Astrocyte of the cerebellum (primary cell): ENCODE results near the gene DAAM1.

ENCODE experiments used
- DNase-seq: peaks from one replicate; pipeline ENCODE4 v3.0.0-alpha.2; 2011; ENCODE audit warnings: low read depth
- H3K4me3 ChIP-seq: 2 replicates; pipeline ENCODE4 v1.5.1; 2011; ENCODE audit warnings: mild to moderate bottlenecking, low read depth, low read length, moderate library complexity
- in situ Hi-C: cut with HindIII; loops from 2 replicates; pipeline ENCODE4 v1.10.0; 2017; ENCODE audit warnings: low sequenced_read_pairs
- TF ChIP-seq, protein P1 (sequence below): IDR thresholded peaks from 2 replicates; pipeline ENCODE4 v1.5.1; 2012; ENCODE audit warnings: low read length, low read depth, moderate library complexity, mild to moderate bottlenecking; ENCODE audit errors: missing control alignments

DAAM1 gene

GRCh38 chr14:59371771-59372170, 183.3 kb downstream of the DAAM1 start:
- no peak overlapping the region for H3K4me3 ChIP-seq
- no peak for DNase-seq
- TF ChIP-seq, protein P1, sequence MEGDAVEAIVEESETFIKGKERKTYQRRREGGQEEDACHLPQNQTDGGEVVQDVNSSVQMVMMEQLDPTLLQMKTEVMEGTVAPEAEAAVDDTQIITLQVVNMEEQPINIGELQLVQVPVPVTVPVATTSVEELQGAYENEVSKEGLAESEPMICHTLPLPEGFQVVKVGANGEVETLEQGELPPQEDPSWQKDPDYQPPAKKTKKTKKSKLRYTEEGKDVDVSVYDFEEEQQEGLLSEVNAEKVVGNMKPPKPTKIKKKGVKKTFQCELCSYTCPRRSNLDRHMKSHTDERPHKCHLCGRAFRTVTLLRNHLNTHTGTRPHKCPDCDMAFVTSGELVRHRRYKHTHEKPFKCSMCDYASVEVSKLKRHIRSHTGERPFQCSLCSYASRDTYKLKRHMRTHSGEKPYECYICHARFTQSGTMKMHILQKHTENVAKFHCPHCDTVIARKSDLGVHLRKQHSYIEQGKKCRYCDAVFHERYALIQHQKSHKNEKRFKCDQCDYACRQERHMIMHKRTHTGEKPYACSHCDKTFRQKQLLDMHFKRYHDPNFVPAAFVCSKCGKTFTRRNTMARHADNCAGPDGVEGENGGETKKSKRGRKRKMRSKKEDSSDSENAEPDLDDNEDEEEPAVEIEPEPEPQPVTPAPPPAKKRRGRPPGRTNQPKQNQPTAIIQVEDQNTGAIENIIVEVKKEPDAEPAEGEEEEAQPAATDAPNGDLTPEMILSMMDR = no peak
- in situ Hi-C loops = no loop called here

DNA sequence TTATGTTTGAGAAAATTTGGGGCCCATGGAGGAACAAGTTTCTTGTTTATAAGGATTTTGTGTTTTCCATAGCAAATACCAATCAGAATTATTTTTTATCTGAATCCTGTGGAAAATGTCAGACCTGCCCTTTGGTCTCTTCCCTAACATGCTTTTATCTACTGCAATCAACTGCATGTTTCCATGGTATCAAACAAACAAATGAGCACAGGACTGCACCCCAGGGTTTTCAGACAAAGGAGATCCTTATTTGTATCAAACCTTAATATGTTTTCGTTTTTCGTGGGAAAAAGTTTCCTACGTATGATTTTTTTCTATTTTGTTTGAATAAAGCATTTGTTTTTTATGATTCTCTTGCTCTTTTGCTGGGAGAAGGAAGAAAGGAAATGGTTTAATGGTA, 185.6 kb downstream of the DAAM1 start:
- in situ Hi-C loops = no loop called here
- DNase-seq = no peak
- no peak overlapping the region for H3K4me3 ChIP-seq
- TF ChIP-seq, protein P1 = no peak

DNA sequence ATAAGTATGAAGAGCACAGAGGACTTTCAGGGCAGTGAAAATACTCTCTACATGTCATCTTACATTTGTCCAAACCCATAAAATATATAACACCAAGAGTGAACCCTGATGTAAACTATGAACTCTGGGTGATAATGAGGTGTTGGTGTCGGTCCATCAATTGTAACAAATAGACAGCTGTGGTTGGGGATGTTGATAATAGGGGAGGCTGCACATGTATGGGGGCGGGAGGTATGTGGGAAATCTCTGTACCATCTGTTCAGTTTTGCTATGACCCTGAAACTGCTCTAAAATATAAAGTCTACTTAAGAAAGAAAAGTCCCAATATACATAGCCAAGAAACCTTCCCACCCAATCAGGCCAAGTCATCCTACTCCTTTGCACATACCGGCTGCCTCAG, 188.2 kb downstream of the DAAM1 start:
- in situ Hi-C loops = no loop called here
- no peak for DNase-seq
- TF ChIP-seq, protein P1 = no peak
- no peak overlapping the region for H3K4me3 ChIP-seq

- H3K4me3 ChIP-seq = no peak overlapping the region
- in situ Hi-C loops = no loop called here
- no peak for DNase-seq
- TF ChIP-seq, protein P1 = no peak
Observed at GRCh38 chr14:59377491-59377890, 189.0 kb downstream of the DAAM1 start.

DNA sequence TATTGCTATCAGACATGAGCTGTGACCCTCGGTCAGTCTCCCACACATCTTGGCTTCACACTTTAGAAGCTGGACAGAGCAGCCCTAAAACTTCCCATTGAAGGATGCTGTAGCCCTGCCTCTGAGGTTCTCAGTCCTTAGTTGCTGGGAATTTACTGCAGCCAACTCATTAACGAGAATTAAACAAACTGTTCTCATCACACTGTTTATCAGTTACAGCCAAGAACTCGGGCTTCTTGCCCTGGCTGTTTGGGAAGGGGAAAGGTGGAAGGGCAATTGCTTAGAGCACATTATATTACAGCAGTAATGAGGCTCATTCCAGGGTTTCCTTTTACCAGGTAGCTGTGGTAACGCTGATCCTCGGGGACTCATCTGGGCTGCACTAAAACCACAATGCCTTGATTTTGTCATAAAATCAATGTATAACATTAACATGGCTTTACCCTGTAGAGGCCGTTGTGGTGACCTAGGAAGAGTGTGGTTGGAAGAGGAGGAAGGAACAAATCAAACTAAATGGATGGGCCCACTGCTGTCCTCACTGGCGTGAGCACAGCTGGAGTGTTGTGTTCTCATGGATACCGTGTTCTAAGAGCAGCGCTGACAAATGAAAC, 189.6 kb downstream of the DAAM1 start:
- H3K4me3 ChIP-seq = no peak overlapping the region
- TF ChIP-seq, protein P1 = no peak
- in situ Hi-C loops = no loop called here
- no peak for DNase-seq

GRCh38 chr14:59389936-59390335, 201.5 kb downstream of the DAAM1 start:
- DNase-seq = no peak
- in situ Hi-C loops = no loop called here
- TF ChIP-seq, protein P1 = no peak
- no peak overlapping the region for H3K4me3 ChIP-seq
